ENCODE measurements around the gene RMND1.

GRCh38 chr6:151481786-151482185 lies 29.9 kb upstream of the RMND1 start:
- TF ChIP-seq POLR2A (IDR thresholded peaks at IDR 0.05; ENCODE audit: low read depth, low read length) (no peak), TAF1 (IDR thresholded peaks at IDR 0.05; ENCODE audit: low read depth, low read length) (no peak), POLR2AphosphoS5 (IDR thresholded peaks at IDR 0.05; ENCODE audit: low read depth, low read length) (no peak), PAX5 (IDR thresholded peaks at IDR 0.05; ENCODE audit: insufficient read depth, low read length, severe bottlenecking) (no peak)

All from GM12891 (cell line).